CD4-positive, alpha-beta T cell treated with Interleukin-12 subunit alpha and Interleukin-12 subunit beta, for 1 hour (primary cell): ENCODE measurements around the gene IL1RAPL2.

Experiments
- DNase-seq: peaks from one replicate; pipeline ENCODE4 v3.0.0-alpha.2; 2020

Gene IL1RAPL2

DNA sequence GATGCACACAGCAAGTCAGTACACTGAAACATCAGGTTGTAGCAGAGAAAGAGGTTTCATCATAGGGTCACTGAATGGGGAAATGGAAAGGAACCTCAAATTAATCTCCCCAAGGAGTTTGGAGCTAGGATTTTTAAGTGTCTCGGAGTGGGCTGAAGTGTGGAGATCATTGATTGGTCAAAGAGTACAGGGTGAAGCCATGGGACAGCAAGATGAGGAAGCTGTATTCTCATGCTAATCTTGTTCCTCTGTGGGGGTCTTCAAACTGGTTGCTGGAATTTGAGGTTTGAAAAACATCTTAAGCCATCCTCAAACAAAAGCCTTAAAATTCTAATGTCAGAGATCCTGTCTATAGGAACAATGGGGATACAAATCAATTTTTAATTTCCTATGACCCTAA, 733.3 kb downstream of the IL1RAPL2 start:
- DNase-seq, result no peak

DNA sequence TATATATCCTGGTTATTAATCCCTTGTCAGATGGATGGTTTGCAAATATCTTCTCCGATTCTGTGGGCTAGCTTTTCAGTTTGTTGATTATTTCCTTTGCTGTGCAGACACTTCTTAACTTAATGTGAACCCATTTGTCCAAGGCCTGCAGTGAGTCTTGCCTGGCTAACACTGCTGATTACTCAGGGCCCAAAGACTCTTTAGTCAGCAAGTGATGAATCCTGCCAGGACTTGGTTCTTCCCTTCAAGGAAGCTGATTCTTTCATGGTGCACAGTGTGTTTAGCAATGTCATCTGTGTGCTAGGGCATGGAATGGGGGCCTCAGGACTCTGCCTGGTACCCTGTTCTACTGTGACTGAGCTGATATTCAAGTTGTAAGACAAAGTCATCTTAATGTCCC, 736.2 kb downstream of the IL1RAPL2 start:
- DNase-seq, result no peak

DNA sequence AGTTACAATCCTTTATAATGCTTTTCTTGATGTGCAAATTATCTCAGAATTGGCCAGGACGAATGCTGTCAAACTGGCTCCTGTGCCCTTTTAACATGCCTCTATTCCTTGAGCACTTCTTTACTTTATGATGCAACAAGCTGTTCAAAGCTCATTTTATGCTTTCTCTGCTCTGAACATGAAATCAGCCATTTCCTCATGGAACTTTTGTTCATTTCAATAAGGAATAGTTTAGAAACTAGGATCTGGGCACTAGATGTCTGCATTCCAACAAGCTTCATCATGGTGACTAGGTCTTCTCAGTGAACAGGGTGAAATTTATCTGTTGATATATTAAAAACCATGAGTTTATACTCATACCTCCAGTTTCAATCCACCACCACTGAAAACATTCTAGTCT, 741.8 kb downstream of the IL1RAPL2 start:
- no peak for DNase-seq

DNA sequence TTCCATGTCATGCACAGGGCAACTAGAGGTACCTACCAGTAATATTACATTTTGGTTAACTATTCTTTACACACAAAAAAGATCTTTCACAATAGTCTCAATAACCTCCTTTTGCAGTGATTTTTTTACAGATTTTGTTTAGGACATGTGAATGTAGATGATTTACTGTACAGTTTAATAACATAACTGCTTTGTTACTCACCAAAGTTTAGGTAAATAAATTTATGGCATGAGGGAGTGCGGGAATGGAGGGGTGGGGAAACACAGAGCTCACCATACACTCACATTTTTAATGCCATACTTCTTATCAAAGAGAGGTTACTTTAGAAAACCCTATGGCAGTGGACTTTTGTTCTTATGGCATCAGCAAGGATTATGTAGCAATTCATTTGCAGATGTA, 747.6 kb downstream of the IL1RAPL2 start:
- DNase-seq, result no peak

DNA sequence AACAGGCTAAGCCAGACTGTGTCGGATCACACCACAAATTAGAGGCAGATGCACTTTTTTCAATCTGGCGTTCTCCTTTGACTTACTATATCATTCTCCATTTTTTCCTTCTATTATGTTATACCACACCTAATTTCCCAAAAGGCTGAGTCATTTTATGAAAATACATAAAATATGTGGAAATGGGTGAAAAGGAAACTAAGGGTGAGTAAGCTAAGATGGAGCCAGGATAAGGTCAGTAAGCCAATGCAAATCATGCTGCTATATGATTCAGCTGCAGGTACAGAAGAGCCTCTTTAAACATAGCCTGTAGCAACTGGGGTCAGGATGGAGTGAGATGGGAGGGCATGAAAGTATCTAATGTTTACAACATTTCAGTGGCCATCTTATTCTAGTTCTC, 748.5 kb downstream of the IL1RAPL2 start:
- DNase-seq, result no peak

DNA sequence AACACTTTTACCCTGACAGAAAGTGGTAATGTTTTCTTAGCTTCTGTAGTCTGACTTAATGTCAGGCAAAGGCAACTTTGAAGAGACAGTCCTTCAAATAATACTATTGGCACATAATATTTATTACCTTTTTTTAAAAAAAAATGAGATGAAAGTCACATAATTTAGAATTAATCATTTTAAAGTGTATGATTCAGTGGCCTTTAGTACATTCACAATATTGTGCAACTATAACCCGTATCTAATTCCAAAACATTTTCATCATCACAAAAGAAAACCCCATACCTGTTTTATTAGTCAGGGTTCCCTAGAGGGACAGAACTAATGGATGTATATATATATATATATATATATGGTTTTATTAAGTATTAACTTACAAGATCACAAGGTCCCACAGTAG, 749.2 kb downstream of the IL1RAPL2 start:
- DNase-seq, result no peak

DNA sequence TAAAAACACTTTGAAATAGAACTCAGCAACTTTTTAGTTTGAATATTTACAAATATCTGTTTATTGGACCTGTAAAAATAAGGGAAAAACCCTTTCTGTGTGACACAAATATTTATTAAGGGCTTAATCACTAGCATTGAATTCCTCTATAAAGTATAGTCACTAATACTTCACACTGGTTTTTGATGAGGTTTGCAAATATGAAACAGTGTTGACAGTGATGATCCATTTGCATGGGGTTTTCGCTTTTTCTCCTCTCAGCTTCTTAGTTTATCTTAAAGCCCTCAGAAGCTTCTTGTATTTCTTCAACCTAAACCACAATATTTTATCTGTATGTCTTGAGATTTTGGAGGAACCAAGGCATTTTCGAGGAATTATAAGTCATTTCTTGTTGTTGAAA, 751.1 kb downstream of the IL1RAPL2 start:
- no peak for DNase-seq

DNA sequence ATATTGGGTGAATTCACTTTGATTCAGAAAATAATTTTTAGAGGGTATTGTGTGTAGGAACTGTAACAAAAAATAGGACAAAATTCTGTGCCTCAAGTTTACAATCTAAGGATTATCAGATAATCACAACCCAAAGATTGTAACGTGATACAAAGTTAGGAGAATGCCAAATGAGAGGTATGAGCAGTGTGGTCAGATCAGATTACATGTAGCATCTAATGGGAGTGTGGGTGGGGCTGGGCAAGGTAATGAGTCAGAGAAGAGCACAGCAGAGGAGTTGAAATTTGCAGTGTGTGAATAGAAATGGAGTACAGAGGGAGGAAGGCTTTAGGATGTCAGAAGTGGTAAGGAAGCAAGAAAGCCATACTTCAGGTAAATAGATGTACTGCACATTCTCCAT, 757.9 kb downstream of the IL1RAPL2 start:
- DNase-seq, result no peak

DNA sequence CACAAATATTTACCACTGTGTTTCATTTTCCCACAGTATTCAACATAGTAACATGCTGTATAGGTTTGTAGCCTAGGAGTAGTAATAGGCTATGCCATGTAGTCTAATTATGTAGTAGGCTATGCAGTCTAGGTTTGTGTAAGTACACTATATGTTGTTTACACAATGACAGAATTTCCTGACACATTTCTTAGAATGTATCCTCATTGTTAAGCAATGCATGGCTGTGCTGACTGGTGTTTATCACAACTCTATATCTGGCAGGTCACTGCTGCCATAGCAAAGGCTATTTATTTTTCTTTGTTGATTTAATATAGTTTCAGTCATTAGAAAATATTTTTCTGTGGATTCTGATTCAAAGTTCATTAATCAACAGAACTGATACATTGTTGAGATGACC, 762.8 kb downstream of the IL1RAPL2 start:
- no peak for DNase-seq

DNA sequence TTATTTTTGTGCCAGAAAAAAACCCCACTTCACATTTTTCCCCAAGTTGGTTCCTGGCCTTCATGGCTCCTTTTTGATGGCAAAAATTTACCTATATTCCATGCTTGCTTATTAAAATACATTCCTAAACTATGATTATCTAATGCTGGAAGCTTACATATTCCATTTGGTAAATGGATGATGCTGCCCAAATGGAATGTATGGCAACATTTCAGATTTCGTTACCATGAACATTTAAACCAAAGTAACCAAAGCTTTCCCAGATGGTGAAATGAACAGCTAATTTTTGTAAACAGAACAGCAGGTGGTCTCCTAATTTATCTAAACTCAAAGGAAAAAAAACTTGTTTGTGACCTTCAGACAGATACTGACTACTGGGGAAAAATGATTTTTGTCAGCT, 765.2 kb downstream of the IL1RAPL2 start:
- DNase-seq, result no peak

DNA sequence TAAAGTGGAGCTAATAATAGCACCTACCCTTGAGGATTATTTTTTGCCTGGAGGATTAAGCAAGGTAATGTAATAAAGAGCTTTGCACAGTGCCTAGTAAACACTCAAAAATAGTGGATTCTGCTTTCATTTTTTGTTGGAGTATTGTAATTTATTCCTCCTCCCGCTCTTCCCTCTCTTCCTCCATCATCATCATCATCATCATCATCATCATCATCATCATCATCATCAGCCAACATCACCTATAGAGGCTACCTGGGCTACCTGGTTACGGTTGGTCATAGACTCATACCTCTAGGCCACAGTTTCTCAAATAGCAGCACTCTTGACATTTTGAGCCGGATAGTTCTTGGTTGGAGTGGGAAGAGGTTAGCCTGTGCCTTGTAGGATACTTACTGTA, 781.4 kb downstream of the IL1RAPL2 start:
- no peak for DNase-seq

DNA sequence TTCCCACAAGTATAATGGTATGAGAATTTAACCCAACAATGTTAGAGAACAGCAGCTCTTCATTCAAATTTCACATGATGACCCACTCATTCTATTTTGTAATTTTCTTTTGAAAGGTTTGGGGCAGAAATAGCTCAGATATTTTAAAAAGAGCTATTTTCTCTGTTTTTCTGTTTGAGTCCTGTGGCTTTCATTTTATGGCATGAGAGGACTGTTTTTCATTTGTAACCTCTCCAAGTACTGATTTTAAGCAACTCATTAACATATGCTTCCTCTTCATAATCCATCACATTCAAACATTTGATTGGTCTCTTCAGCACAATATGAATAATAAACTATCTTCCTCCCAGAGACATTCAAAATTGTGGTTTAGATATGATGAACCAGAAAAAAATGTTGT, 783.5 kb downstream of the IL1RAPL2 start:
- no peak for DNase-seq

DNA sequence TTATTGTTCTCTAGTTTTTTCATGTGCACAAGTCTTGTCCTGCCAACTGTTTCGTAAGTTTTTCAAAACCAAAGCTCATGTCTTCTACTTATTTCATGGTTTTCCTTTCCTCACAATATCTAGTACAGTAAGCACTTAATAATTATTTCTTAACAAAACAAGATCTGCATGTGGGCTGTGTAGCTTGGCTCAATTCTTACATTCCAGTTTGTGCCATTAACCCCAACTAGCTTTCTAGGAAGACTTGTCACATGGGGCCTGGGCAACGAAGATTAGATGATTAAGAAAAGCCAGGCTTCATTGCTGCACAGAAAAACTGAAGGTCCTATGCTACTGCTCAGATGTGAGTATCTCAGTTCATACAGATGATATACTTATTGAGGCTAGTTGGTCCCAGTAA, 809.8 kb downstream of the IL1RAPL2 start:
- no peak for DNase-seq

DNA sequence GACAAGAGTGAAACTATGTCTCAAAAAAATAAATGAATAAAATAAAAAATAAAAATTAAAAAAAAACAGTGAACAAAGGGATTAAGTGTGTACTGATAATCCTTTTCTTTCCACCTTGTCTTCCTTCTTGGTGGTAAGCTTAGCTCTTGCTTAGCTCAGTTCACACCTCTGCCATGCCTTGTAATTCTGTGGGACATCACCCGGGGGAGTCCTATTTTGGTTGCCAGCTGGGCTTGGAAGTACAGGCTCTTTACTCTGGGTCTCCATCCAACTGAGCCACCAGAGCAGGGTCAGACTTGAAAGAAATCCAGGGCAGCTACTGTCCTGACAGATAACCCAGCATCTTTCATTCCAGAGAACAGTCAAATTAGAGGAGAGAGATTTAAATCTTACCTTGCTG, 858.7 kb downstream of the IL1RAPL2 start:
- DNase-seq, result no peak

DNA sequence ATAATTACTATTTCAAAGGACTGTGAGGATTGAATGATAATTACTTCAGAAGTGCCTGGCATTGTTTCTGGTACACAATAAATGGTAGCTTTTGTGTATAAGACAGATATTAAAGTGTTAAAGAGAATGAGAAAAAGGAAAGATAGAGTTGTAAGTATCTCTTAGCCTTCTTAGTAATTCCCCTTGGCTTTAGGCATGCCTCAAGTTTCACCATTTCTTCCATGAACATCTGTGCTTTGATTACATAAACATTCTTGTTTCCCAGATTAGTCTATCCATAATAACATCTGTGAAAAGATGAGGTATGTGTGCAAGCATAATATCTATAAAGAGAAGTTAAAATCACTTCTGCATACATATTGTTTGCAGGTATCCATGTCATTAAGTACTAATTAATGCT, 885.4 kb downstream of the IL1RAPL2 start:
- no peak for DNase-seq

DNA sequence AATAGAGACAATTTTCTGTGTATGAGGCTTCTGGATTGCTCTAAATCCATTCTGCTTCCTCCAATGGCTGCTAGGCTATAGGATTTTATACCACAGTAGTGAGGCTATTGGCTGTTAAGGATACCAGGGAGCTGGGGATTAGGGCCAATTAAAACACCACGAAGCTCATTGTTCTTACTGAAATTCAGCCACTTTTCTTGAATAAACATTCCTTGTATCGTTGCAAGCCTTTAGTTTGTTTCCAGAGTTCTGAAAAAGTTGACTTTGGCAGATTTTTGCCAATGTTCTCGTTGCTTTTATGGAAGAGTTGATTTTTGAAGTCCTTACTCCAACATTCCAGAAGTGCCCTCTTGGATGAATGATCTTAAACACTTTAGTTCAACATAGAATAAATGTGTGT, 892.8 kb downstream of the IL1RAPL2 start:
- no peak for DNase-seq

DNA sequence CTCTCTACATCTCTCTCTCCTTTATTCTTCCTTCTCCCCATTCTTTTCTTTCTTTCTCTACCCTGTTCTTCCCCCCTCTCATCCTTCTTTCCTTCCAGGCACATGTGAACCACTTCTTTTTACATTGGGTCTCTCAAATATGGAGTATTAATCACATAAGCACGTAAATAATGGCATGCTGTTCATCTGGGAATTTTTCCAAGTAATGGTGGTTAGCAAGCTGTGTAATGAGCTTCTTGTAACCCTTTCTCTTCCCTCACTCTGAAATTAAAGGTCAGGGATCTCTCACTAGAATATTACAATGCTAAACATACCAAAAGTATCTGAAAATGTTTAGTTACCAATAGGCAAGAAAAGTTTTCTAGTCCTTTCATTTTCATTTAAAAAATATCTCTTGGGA, 894.4 kb downstream of the IL1RAPL2 start:
- DNase-seq, result no peak

DNA sequence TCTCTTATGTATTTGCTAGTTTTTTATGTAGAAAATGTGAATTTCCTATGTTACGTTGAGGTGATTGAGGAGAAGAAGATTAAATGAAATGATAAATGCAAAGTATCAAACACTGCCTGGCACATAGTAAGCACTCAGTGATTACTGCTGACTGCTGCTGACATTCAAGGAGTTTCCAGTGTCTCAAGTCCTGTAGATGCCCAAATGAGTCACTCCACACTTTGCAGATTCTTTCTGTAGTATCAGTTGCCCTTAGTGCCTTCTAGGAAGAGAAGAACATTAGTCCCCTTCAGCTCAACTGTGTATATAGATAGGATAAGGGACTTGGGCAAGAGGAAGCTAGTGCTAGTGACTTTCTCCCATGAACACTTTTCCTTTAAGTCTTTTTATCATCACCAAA, 895.0 kb downstream of the IL1RAPL2 start:
- DNase-seq, result no peak

DNA sequence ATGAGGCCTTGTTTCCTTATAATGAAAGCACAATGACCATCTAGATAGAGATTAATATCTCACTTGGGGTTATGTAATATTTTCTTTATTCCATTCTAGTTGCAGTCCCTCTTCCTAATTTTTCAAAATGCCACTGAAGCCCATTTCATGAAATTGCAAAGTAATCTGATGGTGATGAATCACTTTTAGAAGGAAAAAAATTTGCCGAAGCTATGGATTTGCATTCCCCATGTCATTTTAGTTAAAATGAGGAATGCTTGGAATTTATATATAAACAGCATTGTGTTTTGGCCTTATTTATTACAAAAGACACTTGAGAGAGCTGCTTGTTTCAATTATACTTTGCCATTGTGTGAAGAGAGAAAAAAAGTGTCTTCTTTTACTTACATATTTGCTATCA, 896.2 kb downstream of the IL1RAPL2 start:
- no peak for DNase-seq

DNA sequence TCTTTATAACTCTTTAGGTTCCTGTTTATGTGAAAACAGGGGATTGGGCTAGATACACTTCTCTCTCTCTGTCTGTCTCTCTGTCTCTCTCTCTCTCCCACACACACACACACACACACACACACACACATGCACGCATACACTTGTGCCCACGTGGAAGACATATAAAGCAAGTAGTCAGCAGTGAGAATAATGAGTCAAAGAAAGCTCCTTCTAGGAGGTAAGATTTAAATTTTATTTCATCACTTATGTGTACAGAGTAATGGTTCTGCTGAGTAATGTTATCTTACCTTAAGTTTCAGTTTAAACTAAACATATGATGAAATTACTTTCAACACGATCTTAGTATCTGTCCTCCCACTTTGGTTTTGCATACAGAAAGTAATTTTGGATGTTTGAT, 897.5 kb downstream of the IL1RAPL2 start:
- DNase-seq, result no peak

DNA sequence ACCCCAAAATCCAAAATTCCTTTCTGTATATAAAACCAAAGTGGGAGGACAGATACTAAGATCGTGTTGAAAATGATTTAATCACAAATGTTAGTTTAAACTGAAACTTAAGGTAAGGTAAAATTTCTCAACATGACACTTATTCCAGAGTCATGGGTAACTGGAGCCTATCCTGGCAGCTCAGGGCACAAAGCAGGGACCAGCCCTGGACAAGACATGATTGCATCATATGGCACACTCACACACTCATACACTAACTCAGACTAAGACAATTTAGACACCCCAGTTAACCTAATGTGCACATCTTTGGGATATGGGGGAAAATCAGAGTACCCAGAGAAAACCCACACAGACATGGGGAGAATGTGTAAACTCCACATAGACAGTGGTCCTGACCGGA, 898.6 kb downstream of the IL1RAPL2 start:
- no peak for DNase-seq

DNA sequence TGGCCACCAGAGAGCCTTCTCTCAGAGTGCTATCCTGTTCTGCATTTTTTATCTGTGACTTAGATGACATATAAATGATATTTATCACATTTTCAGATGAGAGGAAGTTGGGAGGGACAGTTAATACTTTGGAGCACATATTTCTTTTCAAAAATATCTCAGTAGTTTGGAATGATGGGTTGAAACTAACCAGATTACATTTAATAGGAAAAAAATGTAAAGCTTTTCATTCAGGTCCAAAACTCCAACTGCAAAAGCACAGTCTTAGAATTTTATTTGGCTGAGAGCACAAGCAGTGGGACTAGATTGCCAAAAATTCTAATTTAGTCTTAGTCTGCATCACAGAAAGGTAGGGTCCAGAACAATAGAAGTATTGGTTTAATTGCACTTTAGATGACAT, 902.7 kb downstream of the IL1RAPL2 start:
- DNase-seq, result no peak

DNA sequence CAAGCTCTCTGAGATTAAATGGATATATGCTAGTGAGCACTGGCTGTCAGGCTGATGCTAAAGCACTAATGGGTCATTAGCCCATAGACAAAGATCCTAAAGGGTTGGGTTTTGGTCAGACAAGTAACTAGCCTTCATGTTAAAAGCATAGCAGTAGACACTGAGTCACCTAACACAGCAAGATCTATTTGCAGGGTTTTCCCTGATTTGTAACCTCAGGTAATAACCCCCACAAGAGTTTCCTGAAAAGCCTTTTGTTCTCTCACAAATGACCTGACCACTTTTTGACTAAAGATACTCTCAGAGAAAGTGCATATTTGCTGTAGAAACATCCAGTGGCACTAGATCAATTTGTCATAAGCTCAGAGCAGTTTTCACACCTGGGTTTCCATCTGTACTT, 905.6 kb downstream of the IL1RAPL2 start:
- DNase-seq, result no peak

DNA sequence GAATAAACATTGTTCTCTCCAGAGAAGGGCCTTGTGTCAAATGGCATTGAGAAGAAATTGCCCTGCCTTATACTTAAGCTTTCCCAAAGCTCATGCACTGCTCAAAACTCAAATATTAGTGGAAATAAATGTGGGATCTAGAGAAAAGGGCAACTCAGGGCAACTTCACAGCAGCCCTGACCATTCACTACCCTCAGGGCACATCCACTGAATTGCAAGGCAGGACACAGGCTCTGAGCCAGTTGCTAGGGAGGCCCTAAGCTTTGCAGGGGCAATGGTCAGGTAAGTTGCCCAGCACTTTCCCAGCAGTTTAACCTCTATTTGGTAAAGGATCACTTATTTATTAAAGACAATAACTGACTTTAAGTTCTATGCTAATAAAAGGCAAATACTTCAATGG, 909.8 kb downstream of the IL1RAPL2 start:
- no peak for DNase-seq

DNA sequence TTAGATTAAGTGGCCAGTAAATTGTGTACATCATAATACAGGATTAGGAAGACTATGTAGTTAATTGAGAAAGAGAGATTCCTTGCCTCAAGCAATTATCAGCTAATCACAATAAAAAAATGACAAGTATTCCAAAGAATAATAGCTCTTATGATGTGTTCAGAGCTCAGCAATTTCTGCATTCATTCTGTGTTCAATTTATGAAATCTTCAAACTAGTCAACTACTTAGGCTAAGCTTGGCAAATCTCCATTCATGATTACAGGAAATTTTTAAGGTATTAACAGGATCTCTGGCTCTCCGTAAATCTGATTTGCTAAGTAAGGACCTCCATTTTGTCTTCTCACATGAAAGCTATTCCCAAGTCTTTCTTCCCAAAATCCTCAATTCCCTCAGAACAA, 911.4 kb downstream of the IL1RAPL2 start:
- no peak for DNase-seq

DNA sequence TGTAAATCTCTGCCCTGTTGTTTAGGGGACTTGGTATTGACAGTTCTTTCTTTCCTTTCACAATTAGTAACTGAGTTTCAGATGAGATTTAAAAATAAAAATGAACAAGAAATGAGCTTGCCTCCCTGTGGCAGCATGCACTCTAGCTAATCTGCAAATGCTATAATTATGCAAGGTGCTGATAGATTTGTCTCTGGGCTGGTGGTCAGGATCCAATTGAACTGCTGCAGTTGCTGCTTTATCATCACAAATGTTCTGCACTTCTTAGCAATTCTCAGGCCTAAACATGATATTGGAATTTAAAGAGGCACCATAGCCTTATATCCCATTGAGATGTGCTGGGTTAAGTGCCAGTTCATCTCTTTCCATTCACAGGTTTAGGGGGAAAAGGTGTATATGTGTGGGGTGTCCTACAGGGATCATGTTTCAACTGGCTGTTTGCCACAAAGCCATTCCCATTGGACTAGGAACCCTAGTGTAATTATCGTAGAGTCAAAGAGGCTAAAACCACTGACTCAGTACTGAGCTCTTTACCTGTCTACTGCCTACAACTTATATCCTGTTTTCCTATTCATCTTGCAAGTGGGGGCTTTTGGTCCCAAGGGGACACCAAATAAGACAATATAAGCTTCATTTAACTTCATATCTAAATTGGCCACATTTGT, 914.8 kb downstream of the IL1RAPL2 start:
- no peak for DNase-seq
